Measurements from ENCODE around the gene ASPSCR1.

ASPSCR1 gene

DNA sequence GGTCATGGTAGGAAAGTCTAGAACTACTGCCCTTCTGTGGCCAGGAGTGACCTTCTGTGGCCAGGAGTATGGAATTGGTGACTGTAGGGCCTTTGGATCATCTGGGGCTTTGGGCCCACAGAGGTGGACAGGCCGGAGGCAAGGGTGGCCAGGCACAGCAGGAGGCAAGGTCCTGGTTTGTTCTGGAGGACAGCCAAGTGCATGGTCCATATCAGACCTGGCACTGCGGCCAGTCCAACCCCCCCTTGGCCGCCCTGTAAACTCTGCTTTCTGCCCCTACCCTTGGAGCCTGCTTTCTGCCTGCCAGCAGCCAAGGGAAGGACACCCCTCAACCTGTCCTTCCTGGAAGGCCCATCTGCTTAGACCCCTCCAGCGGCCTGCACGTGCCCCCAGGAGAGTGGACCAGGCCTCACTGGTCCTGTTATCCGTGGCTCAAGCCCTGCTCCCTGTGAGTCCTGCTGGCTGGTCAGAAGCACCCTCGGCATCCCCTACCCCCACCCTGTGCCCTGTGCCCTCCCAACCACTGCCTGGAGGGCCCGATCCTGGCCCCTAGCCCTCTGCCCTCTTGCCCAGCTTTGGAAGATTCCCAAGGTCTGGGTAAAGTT, 62.4 kb downstream of the ASPSCR1 start:
- no peak for DNase-seq (ENCODE audit: low read depth, low spot score)

DNA sequence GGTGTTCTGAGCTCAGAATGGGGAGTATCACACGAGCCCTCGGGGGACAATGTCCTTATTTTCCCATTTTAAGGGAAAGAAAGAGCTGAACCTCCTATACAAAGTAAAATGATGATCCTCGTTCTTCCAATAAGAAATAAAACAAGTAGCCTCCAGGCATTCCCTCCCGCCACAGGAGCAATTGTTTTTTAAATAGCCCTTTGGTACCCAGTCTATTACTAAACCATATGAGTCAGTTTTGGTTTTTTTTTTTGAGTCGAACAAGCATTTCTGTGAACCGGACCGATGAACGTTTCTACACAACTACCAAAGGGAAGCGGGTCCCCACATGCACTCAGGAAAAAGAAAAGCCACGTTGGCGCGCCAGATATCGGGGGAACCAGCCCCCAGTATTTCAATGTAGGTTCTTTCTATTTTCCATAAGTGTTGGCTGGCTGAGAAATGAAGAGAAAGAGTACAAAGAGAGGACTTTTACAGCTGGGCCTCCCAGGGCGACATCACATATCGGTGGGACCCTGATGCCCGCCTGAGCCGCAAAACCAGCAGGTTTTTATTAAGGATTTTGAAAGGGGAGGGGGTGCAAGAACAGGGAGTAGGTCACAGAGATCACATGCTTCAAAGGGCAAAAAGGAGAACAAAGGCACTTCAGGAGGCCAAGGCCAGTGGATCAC, 63.9 kb downstream of the ASPSCR1 start:
- no peak for DNase-seq (ENCODE audit: low read depth, low spot score)

DNA sequence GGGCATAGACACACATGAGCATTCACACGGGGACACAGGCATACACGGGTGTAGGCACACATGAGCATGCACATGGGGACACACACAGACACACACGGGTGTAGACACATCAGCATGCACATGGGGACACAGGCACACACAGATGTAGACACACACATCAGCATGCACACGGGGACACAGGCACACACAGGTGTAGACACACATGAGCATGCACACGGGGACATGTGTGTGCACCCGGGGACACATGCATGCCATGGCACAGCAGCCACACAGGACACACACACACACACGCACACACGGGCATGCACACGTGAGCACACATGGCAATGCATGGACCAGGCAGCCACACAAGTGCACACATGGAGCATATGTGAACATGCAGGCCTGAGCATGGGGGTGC, 65.2 kb downstream of the ASPSCR1 start:
- no peak for DNase-seq (ENCODE audit: low read depth, low spot score)

DNA sequence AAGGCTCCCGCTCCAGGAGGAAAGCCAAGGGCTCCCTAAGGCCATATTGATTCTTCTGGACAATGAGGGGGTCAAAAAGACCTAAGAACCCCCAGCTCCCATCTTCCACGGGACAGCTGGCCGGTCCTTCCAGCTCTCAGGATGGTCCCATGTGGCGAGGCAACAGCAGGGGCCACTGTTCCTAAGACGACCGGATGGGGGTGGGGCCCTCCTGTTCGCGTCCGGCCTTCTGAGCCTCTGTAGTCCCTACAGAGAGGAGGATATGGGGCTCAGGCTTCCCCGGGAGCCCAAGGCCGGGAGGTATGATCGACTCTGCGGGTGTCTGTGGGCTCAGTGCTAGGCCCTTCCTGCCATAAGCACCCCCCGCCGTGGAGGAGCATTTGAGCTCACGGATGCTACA, 66.1 kb downstream of the ASPSCR1 start:
- DNase-seq (ENCODE audit: low read depth, low spot score), result no peak

DNA sequence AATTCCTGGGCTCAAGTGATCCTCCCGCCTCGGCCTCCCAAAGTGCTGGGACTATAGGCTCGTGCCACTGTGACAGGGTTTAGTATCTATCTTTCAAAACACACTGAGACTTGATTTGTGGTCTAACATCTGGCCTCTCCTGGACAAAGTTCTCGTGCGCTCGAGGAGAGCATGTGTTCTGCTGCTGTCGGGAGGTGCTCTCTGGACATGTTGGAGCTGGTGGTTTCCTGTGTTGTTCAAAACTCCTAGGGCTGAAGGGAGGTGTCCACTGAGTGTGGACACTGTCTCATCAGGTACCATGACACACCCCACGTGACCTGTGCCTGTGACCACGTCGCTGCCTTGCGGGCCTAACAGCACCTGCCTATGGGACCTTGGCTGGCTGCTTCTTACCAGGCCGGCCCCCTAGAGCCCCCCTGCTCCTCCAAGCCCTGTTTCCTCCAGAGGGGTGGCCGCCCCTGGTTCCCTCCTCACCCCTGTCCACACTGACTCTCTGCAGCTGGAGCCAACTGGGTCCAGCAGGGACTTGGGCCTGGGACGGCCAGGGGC, 68.6 kb downstream of the ASPSCR1 start:
- DNase-seq (ENCODE audit: low read depth, low spot score), result no peak

DNA sequence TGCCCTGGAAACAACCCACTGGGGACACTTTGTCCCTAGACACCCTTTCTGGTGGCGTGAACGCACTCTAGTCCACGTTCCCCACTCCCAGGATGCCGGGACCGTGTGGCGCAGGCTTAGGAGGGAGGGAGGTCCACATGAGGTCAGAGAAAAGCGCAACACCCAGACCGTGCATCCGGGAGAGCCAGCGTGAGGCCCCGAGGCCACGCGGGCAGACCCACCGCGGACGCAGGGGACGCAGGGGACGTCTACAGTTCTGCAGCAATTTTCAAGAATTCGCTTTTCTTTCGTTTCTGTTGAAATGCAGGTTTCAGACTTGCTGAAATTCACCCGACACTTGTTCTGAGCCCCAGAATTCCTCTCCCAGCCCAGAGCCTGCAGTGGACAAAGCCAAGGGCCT, 69.5 kb downstream of the ASPSCR1 start:
- DNase-seq (ENCODE audit: low read depth, low spot score), result no peak

DNA sequence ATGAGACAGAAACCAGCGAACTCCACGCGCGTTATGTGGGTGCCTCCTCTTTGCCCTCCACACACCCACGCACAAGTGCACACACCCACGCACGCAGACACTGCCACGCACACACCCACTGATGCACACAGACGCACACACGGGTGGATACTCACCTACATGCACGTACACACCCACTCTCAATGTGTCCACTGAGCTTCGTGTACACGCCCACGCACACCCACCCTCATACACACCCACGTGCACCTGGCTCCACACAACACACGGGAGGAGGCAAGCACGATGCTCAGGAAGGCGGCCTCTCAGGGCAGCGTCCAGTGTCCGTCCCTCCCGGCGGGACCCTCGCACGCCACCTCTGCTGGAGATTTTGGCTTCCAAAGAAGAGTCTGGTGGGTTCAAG, 70.0 kb downstream of the ASPSCR1 start:
- DNase-seq (ENCODE audit: low read depth, low spot score), result no peak

DNA sequence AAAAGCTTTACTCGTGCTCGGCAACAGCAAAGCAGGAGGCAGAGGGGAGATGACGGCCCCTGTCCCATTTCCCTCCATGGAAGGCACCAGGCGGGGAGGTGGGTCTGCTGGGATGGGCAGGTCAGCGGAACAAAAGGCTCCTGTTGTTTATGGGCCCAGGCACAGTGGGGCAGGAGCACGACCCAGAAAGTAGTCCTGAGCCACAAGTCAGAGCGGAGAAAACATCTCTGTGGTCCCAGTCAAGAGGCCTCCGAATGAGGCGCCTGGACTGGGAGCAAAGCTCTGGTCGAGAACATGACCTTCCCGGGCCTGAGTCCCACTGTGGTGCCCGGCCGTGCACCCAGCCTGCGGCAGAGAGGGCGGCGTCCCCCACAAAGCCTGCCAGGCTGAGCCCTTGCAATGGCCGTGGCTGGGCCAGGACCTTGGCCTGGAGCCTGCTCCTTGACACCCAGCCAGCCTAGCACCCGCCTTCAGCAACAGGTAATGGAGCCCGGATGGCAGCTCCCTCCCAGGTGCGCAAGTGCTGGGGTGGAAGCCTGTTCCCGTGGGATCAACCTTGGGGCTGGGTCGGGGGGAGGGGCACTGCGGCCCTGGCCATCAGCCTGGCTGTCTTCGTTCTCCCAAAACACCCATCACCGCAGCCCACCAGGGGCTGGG, 70.6 kb downstream of the ASPSCR1 start:
- no peak for DNase-seq (ENCODE audit: low read depth, low spot score)

DNA sequence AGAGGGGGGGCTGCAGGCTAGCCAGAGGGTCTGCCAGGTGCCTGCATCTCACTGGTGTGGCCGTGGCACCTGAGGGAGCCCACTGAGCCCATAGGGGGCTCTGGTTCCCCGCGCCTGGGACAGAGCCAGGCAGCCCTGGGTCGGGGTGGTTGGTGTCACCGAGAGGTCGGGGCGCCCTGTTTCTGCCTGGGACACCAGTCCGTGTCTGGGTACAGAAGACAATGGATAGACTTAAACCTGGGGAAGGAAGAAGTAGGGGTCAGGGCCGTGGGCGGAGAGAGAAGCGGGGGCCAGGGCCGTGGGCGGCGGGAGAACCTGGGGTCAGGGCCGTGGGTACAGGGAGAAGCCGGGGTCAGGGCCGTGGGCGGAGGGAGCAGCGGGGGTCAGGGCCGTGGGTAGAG, 71.1 kb downstream of the ASPSCR1 start:
- DNase-seq (ENCODE audit: low read depth, low spot score), result no peak

DNA sequence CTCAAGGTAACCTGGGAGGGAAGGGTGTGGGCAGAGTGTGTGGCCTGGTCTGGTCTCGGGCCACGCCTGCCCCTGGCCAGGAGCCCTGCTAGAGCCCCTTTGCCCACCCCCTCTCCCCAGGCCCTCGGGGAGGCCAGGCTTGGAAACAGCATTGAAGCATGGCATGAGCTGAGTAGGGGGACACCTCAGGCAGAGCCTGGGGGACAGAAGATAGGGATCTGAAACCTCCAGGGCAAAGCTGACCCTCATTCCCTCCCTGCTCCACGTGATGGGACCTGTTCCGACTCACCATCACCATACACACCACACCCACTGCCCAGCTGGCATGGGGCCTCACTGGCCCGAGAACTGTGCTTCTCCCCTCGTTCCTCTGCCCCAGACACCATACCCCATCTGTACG, 71.7 kb downstream of the ASPSCR1 start:
- DNase-seq (ENCODE audit: low read depth, low spot score), result no peak

DNA sequence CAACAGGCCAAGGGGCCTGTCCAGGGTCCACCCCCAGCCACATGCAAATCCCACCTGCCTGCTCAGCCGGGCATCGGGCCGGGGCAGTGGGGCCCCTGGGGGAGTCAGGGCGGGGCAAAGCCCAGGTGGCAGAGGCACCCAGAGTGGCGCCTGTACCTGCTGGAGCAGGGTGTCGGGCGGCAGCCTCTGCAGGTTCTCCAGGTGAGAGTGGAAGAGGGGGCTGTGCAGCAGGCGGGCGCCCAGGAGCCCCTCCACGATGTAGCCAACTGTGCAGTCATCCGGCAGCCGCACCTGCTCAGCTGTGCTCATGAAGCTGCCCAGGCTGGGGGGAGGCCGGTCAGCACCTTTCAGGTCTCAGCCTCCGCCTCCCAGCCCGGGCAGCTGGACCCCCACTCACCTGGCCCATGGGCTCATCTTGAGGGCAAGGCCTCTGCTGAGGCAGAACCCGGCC, 72.1 kb downstream of the ASPSCR1 start:
- no peak for DNase-seq (ENCODE audit: low read depth, low spot score)

DNA sequence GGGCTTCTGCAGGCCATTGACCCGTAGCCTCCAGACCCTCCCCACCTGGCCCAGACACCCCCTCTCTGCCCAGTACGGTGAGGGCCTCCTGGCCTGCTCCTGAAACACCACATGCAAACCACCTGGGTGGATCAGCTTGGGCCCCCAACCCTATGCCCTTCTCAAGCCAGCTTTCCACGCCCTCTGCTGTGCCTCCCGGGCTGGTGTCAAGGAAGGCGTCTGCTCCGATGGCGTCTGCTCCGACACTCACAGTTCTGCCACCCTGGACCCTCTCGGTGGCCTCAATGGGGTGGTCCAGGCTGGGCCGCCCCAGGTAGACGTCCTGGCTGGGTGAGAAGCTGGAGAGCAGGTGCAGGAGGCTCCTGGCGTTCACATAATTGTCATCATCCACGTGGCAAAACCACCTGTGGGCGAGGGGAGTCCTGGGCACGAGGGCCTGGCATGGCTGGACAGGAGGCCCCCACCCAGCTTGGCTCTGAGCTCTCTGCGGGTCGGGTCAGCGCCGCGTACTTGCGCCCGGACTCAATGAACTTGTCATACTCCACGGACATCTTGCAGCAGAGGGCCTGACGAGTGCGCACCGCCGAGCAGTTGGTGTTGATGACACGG, 72.8 kb downstream of the ASPSCR1 start:
- DNase-seq (ENCODE audit: low read depth, low spot score), result no peak

DNA sequence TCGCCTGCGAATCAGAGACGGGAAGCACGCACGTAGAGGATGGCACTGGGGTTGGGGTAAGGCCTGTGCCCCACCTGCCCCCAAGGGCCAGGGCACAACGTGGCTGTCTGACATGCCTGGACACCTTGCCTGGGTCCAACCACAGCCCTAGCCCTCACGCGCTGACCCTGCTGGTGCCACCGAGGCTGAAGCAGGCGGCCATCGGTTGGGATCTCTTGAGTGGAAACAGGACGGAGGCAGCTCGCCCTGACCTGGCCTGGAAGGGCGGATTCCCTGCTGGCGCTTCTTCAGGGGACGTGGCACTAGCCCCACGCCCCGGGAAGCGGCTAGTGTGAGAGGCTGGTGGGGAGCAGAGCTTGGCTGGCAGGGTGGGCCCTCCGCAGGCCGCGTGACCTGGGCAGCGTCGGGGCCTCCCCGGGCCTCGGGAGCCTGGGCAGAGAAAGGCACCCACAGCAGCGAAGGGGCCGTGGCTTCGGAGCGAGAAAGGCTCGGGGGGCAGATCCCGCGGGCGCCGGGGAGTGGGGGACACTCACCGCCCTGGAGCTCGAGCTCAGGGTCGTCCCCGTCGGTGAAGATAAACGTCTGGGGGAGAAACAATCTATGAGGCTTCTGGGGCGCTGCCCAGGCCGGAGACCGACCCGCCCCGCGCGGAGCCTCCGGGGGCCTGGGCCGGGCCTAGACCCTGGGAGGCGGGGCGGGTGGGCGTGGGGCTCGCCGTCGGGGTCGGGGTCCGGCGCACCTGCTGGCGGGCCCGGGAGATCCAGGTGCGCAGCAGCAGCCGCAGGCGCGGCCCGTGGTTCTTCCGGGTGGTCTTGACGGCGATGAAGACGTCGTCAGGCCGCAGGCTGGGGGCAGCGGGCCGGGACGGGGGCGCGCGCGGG, 73.6 kb downstream of the ASPSCR1 start:
- no peak for DNase-seq (ENCODE audit: low read depth, low spot score)

DNA sequence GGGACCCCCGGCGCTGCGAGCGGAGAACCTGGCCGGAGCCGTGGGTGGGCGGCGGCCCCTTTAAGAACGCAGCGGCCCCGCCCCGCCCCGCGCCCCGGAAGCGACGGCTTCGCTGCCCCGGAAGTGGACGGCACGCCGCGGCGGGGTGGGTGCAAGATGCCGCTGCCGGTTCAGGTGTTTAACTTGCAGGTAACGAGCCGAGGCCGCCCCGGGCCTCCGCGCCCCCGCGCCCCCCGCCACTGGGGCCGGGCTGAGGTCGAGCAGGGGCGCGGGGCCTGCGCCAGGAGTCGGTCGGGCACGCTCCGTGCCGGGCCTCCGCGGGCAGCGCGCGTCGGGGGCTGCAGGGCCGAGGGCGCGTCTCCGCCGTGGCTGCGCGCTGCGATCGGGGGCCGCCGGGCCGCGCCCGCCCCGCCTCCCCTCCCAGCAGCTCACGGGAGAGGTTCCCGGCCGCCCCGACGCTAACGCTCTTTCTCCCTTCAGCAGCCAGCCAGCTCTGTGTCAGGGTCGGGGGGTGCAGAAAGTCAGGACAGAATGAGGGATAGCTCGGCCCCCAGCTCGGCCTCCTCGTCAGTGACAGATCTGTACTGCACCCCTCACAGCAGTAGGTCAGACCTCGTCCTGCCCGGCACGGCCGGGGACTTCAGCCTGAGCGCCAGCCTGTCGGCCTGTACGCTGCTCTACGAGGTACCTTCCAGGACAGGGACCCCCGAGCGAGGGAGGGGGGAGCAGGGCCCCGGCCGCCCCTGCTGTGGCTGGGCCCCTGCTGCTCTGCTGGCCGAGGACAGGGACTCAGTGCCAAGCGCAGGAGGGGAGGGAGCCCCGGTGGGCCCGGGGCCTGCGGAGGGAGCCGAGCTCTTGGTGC, 74.6 kb downstream of the ASPSCR1 start, which contains the start of the genes GPS1 and RFNG:
Gene GPS1, plus strand, starts transcription at position 123 of the 862 bp plus-strand sequence. Its CDS starts 34 bp downstream, at position 157.
Gene RFNG, minus strand, starts transcription at position 36 of the 862 bp plus-strand sequence. CDS start 45 bp downstream, outside the sequence.
- DNase-seq (ENCODE audit: low read depth, low spot score), result no peak

DNA sequence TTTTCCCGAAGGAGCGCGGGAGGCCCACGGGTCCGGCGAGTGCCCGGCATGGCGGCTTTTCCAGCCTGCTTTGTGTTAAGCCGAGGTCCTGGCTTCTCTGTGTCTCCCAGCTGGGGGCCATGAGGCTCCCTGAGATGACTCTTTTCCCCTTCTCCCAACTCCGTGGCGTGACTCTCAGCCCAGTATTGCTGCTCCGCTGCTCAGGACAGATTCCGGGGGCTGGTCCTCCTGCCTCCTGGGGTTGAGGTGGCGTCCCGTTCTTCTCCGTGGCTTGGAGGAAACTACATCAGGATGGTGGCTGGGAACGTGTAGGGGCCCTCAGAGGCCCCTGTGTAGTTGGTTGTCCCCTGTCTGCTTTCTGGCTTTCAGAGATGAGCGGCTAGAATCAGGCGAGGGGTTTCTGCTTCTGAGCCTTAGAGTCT, 75.2 kb downstream of the ASPSCR1 start:
- no peak for DNase-seq (ENCODE audit: low read depth, low spot score)

DNA sequence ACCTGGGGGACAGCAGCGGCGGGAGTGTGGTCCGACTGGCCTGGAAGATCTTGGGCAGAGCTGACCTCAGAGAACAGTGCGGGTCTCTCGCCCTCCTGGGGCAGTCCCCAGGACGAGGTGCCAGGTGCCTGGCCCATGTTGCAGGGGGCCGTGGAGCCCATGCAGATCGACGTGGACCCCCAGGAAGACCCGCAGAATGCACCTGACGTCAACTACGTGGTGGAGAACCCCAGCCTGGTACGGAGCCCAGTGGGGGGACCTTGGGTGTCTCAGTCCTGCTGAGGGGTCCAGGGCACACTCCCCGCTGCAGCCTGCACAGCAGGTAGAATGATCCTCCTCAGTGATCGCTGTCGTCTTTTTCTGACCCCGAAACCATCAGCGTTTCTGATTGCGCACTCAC, 75.7 kb downstream of the ASPSCR1 start:
- no peak for DNase-seq (ENCODE audit: low read depth, low spot score)

DNA sequence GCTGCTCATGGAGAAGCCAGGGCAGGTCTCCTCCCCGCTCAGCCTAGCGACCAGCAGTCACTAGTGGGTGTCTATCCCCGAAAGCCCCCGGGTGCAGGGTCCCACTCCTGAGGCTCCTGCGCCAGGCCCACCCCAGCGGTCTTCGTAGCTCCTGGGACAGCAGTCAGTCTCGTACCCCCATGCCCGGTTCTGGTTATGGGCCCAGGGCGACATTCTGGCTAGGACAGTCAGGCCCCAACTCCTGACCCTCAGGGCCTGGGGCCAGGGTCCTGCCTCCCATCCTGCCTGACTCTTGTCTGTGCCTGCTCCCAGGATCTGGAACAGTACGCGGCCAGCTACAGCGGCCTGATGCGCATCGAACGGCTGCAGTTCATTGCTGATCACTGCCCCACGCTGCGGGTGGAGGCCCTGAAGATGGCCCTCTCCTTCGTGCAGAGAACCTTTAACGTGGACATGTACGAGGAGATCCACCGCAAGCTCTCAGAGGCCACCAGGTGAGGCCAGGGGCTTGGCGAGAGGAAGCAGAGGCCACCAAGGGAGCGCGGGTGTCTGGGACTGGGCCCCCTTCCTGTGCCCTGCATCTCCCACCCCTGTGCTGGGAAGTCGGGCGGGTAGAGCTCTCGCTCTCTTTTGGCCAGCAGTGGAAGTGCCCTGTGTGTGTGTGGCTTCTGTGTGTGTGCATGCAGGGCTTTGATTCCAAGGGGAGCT, 76.3 kb downstream of the ASPSCR1 start:
- no peak for DNase-seq (ENCODE audit: low read depth, low spot score)

DNA sequence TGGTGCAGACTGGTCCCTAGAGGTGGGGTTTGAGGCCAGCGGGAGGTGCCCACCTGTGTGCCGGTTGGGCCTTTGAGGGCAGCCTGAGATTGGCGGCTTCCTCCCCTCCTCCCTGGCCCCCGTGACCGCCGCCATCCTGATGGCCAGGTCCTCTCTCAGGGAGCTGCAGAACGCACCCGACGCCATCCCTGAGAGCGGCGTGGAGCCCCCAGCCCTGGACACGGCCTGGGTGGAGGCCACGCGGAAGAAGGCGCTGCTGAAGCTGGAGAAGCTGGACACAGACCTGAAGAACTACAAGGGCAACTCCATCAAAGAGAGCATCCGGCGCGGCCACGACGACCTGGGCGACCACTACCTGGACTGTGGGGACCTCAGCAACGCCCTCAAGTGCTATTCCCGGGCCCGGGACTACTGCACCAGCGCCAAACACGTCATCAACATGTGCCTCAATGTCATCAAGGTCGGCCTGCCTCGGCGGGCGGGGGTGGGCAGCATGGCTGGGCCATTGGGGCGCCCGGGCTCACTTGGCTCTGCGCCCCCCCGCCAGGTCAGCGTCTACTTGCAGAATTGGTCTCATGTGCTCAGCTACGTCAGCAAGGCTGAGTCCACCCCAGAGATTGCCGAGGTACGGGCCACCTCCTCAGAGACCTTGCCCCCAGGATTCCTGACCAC, 77.1 kb downstream of the ASPSCR1 start:
- DNase-seq (ENCODE audit: low read depth, low spot score), result no peak

All from iPS DF 19.7 (cell line).